ENCODE results near the gene ST14. TPM values are rescaled to one million over a fixed set of nuclear protein-coding genes. Genes with fewer than 3 reads are reported as not detected.

Gene ST14
- polyA plus RNA-seq, 3 donors: 13.3 to 36.0 (median 23.6) TPM

GRCh38 chr11:130209128-130209932, 49.7 kb downstream of the ST14 start:
- H3K36me3 Mint-ChIP-seq: peaks cover 58 to 59% of the 10 kb centered on the region in 2 donors
- DNase-seq: no peak

More at GRCh38 chr11:130209128-130209932, 49.7 kb downstream of the ST14 start:
- H2AFZ ChIP-seq (ENCODE audit: insufficient read depth, low read depth, low read length, poor library complexity, severe bottlenecking): no peak overlapping the region
- no peak overlapping the region for H3K27ac ChIP-seq (ENCODE audit: low read depth in 1 of 2, low read length in 2 of 2)
- no peak overlapping the region for H3K4me3 Mint-ChIP-seq
- H3K27ac Mint-ChIP-seq: no peak overlapping the region
- no peak overlapping the region for H3K9ac ChIP-seq (ENCODE audit: insufficient read depth, low read length, poor library complexity, severe bottlenecking)
- H4K20me1 ChIP-seq (ENCODE audit: insufficient read depth, low read length): peaks cover 4% of the 10 kb centered on the region
- intact Hi-C loops (cut with micrococcal nuclease): no loop called here
- peaks cover 18 to 46% of the 10 kb centered on the region in 2 donors for H3K36me3 ChIP-seq (replicated peaks in 1 of 2; ENCODE audit: control insufficient read depth in 1 of 2, insufficient read depth in 2 of 2, low read length in 2 of 2)
- no peak overlapping the region for H3K4me2 ChIP-seq (replicated peaks; ENCODE audit: extremely low read depth, low read length, poor library complexity, severe bottlenecking)
- no peaks in the 10 kb centered on the region for H3K27me3 ChIP-seq (ENCODE audit: control insufficient read depth in 2 of 2, insufficient read depth in 2 of 2, low read length in 2 of 2)
- H3K9me3 Mint-ChIP-seq: peaks cover 0 to 2% (median 0%) of the 10 kb centered on the region in 7 donors
- H3K4me1 ChIP-seq (ENCODE audit: control insufficient read depth in 1 of 2, insufficient read depth in 2 of 2, low read length in 2 of 2): peaks cover 3 to 6% of the 10 kb centered on the region in 2 donors
- H3K79me2 ChIP-seq (ENCODE audit: insufficient read depth, low read length): no peaks in the 10 kb centered on the region
- peaks cover 0 to 6% (median 3%) of the 10 kb centered on the region in 3 donors for H3K27me3 Mint-ChIP-seq (ENCODE audit: low read depth in 3 of 3)
- no peaks in the 10 kb centered on the region for H3K9me3 ChIP-seq (replicated peaks in 1 of 2; ENCODE audit: control insufficient read depth in 1 of 2, insufficient read depth in 1 of 2, low read length in 2 of 2)
- 96% methylated on average over 52 of the region's 53 CpGs for WGBS (ENCODE audit: insufficient coverage)
- H3K4me1 Mint-ChIP-seq: peaks cover 2% of the 10 kb centered on the region
- no peak for TF ChIP-seq CTCF (IDR thresholded peaks at IDR 0.05)
- no peak overlapping the region for H3K4me3 ChIP-seq (replicated peaks in 1 of 3; ENCODE audit: low read depth in 2 of 3, low read length in 3 of 3)

All from CD14-positive monocyte (primary cell).